Retinal pigment epithelial cell (primary cell): Measurements from ENCODE around the gene IRF2.

Source experiments
- DNase-seq: peaks from one replicate; pipeline ENCODE4 v3.0.0-alpha.2; 2010; ENCODE audit warnings: low read depth
- H3K4me3 ChIP-seq: 2 replicates; pipeline ENCODE4 v1.5.1; 2011; ENCODE audit warnings: mild to moderate bottlenecking, low read length, control low read depth, moderate library complexity
- CTCF ChIP-seq: conservative IDR thresholded peaks from 2 replicates; pipeline ENCODE4 v1.5.1; 2011; ENCODE audit warnings: low read depth, low read length, control low read depth, inconsistent platforms

Gene IRF2

GRCh38 chr4:184451726-184452125, 22.6 kb downstream of the IRF2 start:
- DNase-seq = no peak
- TF ChIP-seq CTCF = no peak
- no peak overlapping the region for H3K4me3 ChIP-seq

DNA sequence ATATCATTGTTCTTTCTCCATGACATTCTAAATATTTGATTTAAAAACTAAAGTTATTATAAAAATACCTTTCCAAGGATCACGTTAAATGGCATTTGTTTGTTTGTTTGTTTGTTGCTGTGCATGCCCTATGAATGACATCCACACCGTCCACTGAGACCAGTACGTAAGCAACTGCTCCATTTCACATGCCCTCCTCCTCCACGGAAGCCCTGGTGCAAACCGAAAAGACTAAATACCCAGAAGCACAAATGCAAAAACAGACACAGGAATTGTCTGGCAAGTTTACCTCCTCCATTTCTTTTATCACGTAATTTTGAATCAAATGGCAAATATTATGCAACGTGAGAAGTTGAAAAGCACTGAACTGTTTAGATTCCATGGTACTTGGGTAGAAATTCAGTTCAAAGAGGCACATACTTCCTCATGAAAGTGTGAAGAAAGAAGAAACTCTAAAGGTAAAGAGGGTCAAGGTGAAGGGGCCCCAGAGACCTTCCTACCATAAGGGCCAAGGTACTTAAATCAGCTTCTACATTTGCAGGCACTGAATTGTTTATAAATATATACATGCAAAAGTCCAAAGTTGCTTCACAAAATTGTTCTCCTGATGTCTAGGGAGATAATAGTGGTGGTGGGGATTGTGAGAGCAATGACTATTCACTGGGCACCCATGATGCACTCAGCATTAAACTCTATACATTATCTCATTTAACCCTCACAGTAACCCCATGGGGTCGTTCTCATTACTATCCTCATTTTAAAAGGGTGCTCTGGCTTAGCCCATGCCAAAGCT, 23.4 kb downstream of the IRF2 start:
- TF ChIP-seq CTCF = no peak
- H3K4me3 ChIP-seq = no peak overlapping the region
- DNase-seq = no peak

GRCh38 chr4:184450045-184450444, 24.3 kb downstream of the IRF2 start:
- H3K4me3 ChIP-seq = no peak overlapping the region
- DNase-seq = no peak
- no peak for TF ChIP-seq CTCF

DNA sequence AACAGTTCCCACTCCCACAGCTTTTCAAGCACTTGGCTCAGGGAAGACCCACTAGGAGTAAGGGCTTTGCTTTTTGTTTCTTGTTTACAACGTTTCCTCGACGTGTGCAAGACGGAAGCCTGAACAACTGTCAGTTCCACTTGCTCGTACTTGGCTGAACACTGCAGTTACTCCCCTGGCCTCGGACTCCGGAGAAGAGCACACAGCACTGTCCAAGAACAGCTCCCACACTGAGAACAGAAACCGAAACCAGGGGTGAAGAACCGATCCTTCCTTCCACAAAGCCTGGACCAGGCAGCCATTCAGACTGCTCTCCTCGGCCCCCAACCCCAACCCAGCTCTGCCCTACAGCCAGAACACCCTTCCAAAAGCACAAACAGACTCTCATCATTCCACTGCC, 25.5 kb downstream of the IRF2 start:
- no peak for TF ChIP-seq CTCF
- DNase-seq = no peak
- H3K4me3 ChIP-seq = no peak overlapping the region

DNA sequence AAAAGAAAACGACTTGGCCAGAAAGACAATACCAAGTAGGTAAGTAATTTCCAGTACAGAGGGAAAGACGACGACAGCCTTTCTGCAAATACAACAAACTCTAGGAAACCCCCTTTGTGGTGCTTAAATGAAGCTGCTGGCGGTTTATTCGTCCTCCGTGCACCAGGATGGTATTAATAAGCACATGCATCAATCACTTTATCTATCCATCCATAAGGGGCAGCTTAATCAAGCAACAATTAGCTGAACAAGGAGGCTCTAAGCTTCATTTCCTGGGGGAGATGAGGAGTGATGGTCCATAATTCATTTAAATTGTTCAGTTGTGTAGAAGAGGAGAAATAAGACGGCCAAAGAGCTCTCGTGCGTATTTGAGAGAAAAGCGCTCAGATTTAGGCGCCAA, 26.2 kb downstream of the IRF2 start:
- TF ChIP-seq CTCF = no peak
- no peak overlapping the region for H3K4me3 ChIP-seq
- DNase-seq = no peak

- DNase-seq = no peak
- TF ChIP-seq CTCF = no peak
- no peak overlapping the region for H3K4me3 ChIP-seq
These were observed 26.7 kb downstream of the IRF2 start for GRCh38 chr4:184447664-184448063.

- no peak for DNase-seq
- TF ChIP-seq CTCF = no peak
- H3K4me3 ChIP-seq = no peak overlapping the region
These were observed 28.2 kb downstream of the IRF2 start for GRCh38 chr4:184446132-184446658.
